ENCODE data around the gene PHC2. TPM values are rescaled to one million over a fixed set of nuclear protein-coding genes. Genes with fewer than 3 reads are reported as not detected.

PHC2 gene
- total RNA-seq, 6 experiments from 2014 or later: 49.3 to 86.5 (median 66.8) TPM

DNA sequence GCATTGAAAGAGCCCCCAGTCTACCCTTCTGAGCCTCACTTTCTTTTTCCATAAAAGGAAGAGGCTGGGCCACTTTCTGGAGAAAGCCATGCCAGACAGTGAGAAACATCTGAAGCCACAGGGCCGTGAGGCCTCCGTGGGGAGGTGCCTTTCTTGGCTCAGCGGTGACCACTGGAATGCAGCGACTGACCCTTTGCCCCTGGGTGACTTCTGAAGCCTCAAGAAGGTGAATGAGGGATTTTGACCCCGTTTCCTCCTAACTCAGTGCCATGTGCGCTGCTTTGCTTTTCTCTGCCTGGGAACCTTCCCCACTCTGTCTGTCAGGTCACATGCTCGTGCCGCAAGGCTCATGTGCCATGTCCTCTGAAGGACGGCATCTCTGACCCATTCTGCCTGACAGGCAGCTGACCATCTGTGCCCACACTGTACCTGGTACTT, 65.3 kb downstream of the PHC2 start:
- WGBS (ENCODE audit: insufficient coverage, low coverage, low lambda C conversion rate, missing lambda C conversion rate): 13% methylated on average over 1 of the region's 9 CpGs
- H3K9me3 ChIP-seq: no peaks in the 10 kb centered on the region
- intact Hi-C loops (cut with DNase I): loop anchor here (5.0 kb wide), 1 partner anchor 68 kb away; no protein-coding TSS in a partner anchor

GRCh38 chr1:33364565-33364918, 66.4 kb downstream of the PHC2 start:
- DNase-seq (no peak), ATAC-seq (no peak)
- H3K4me3 ChIP-seq: no peak overlapping the region
- TF ChIP-seq CTCF (IDR thresholded peaks at IDR 0.05) (no peak), POLR2A (IDR thresholded peaks at IDR 0.05) (no peak)
- H3K4me1 ChIP-seq: peaks cover 0 to 4% (median 0%) of the 10 kb centered on the region in 4 donors
- H3K27ac ChIP-seq: peak overlapping the region in 1 of 3 donors; percentile 20
- WGBS (ENCODE audit: insufficient coverage, low coverage, low lambda C conversion rate, missing lambda C conversion rate): 71% methylated on average over 1 of the region's 2 CpGs
- intact Hi-C loops (cut with DNase I): no loop called here
- H3K36me3 ChIP-seq: no peaks in the 10 kb centered on the region
- no peaks in the 10 kb centered on the region for H3K9me3 ChIP-seq
- H3K27me3 ChIP-seq: no peaks in the 10 kb centered on the region

More for the DNA sequence above, 65.3 kb downstream of the PHC2 start:
- H3K4me1 ChIP-seq: peaks cover 0 to 4% (median 0%) of the 10 kb centered on the region in 4 donors
- no peaks in the 10 kb centered on the region for H3K27me3 ChIP-seq
- no peak overlapping the region for H3K4me3 ChIP-seq
- DNase-seq (no peak), ATAC-seq (no peak)
- H3K27ac ChIP-seq: no peak overlapping the region
- TF ChIP-seq POLR2A (IDR thresholded peaks at IDR 0.05) (no peak), CTCF (IDR thresholded peaks at IDR 0.05) (no peak)
- no peaks in the 10 kb centered on the region for H3K36me3 ChIP-seq

- 45% methylated on average over 2 of the region's 5 CpGs for WGBS (ENCODE audit: insufficient coverage, low coverage, low lambda C conversion rate, missing lambda C conversion rate)
- no peak for TF ChIP-seq POLR2A (IDR thresholded peaks at IDR 0.05)
- TF ChIP-seq CTCF (IDR thresholded peaks at IDR 0.05): no peak
- Histone ChIP-seq H3K4me3 (no peak overlapping the region), H3K27ac (no peak overlapping the region), H3K27me3 (no peaks in the 10 kb centered on the region), H3K9me3 (no peaks in the 10 kb centered on the region), H3K4me1 (peaks cover 0 to 4% (median 0%) of the 10 kb centered on the region in 4 donors), H3K36me3 (no peaks in the 10 kb centered on the region)
- ATAC-seq (no peak), DNase-seq (no peak)
- intact Hi-C loops (cut with DNase I): no loop called here
Measured at GRCh38 chr1:33363470-33363861, 67.4 kb downstream of the PHC2 start.

- Histone ChIP-seq H3K27me3 (no peaks in the 10 kb centered on the region), H3K4me1 (peaks cover 0 to 4% (median 0%) of the 10 kb centered on the region in 4 donors), H3K4me3 (no peak overlapping the region), H3K9me3 (no peaks in the 10 kb centered on the region), H3K36me3 (no peaks in the 10 kb centered on the region), H3K27ac (no peak overlapping the region)
- DNase-seq (no peak), ATAC-seq (no peak)
- intact Hi-C loops (cut with DNase I): no loop called here
- TF ChIP-seq CTCF (IDR thresholded peaks at IDR 0.05) (no peak), POLR2A (IDR thresholded peaks at IDR 0.05) (no peak)
- 81% methylated on average over 5 of the region's 5 CpGs for WGBS (ENCODE audit: insufficient coverage, low coverage, low lambda C conversion rate, missing lambda C conversion rate)
Measured at GRCh38 chr1:33363021-33363420, 67.9 kb downstream of the PHC2 start.
